HG03103 (cell line): ENCODE results near the gene PEG3.
"Not testable (repeated sequence)": the region's sequence is repeated elsewhere in the genome, so short reads cannot be mapped to it uniquely, and the experiment has no call there.

Experiments used
- ATAC-seq: cut with Tn5 transposase; IDR thresholded peaks from one replicate; pipeline ENCODE4 v1.9.1; 2021; ENCODE audit warnings: low read depth; ENCODE audit not compliant: unreplicated experiment

The PEG3 gene

GRCh38 chr19:56840451-56841192 lies at the start of gene PEG3, which contains the start of gene ZIM2:
TSS of gene PEG3 (minus strand) at chr19:56840726. CDS start at chr19:56824655, 16,071 bp downstream.
TSS of gene ZIM2 (minus strand) at chr19:56840726. CDS start at chr19:56824277, 16,449 bp downstream.
- no peak for ATAC-seq

- no peak for ATAC-seq
These were observed 44.9 kb upstream of the PEG3 start for GRCh38 chr19:56885173-56885985.

- ATAC-seq = no peak
These were observed 43.9 kb upstream of the PEG3 start for GRCh38 chr19:56884441-56884840.

GRCh38 chr19:56880592-56881190 lies 40.2 kb upstream of the PEG3 start:
- ATAC-seq = no peak

GRCh38 chr19:56877069-56877715 lies 36.7 kb upstream of the PEG3 start:
- ATAC-seq = no peak

GRCh38 chr19:56875717-56876116 lies 35.2 kb upstream of the PEG3 start:
- ATAC-seq = no peak

GRCh38 chr19:56874530-56874929 lies 34.0 kb upstream of the PEG3 start:
- ATAC-seq = no peak

- no peak for ATAC-seq
These were observed 33.0 kb upstream of the PEG3 start for GRCh38 chr19:56873493-56873892.

- ATAC-seq = no peak
These were observed 29.4 kb upstream of the PEG3 start for GRCh38 chr19:56869886-56870285.

GRCh38 chr19:56868446-56868845 lies 27.9 kb upstream of the PEG3 start:
- no peak for ATAC-seq

- no peak for ATAC-seq
These were observed 26.0 kb upstream of the PEG3 start for GRCh38 chr19:56866538-56866937.

GRCh38 chr19:56864443-56865125 lies 24.1 kb upstream of the PEG3 start:
- ATAC-seq = no peak

GRCh38 chr19:56862741-56863140 lies 22.2 kb upstream of the PEG3 start:
- ATAC-seq = no peak

GRCh38 chr19:56860409-56860808 lies 19.9 kb upstream of the PEG3 start:
- not testable (repeated sequence) for ATAC-seq

GRCh38 chr19:56858026-56858425 lies 17.5 kb upstream of the PEG3 start:
- no peak for ATAC-seq

- ATAC-seq = no peak
These were observed 16.3 kb upstream of the PEG3 start for GRCh38 chr19:56856822-56857221.

GRCh38 chr19:56852361-56852760 lies 11.8 kb upstream of the PEG3 start:
- ATAC-seq = not testable (repeated sequence)

- no peak for ATAC-seq
These were observed 7.6 kb upstream of the PEG3 start for GRCh38 chr19:56848166-56848565.

- ATAC-seq = no peak
These were observed 1.9 kb upstream of the PEG3 start for GRCh38 chr19:56842412-56842811.

- no peak for ATAC-seq
These were observed 642 bp upstream of the PEG3 start for GRCh38 chr19:56841193-56841543.
